Ascending aorta (tissue), 2 donors: Measurements from ENCODE around the gene FRAT2. TPM values are rescaled to one million over a fixed set of nuclear protein-coding genes. Genes with fewer than 3 reads are reported as not detected.

Experiments
- DNase-seq, 2 donors: peaks; one replicate each; pipeline ENCODE4 v3.0.0-alpha.2; 2019; ENCODE audit warnings: low spot score in 2 of 2
- H3K27ac ChIP-seq, 2 donors: fragments of 200-600 bp; sonication (generic); one replicate each; pipeline ENCODE4 v1.5.1; 2016 to 2017; ENCODE audit warnings: mild to moderate bottlenecking in 1 of 2
- H3K27me3 ChIP-seq: fragments of 200-600 bp; sonication (generic); one replicate; pipeline ENCODE4 v1.5.1; 2017
- H3K36me3 ChIP-seq, 2 donors: fragments of 200-600 bp; sonication (generic); one replicate each; pipeline ENCODE4 v1.5.1; 2016
- H3K4me1 ChIP-seq, 2 donors: fragments of 200-600 bp; sonication (generic); one replicate each; pipeline ENCODE4 v1.5.1; 2016 to 2017; ENCODE audit warnings: mild to moderate bottlenecking in 1 of 2
- H3K4me3 ChIP-seq, 2 donors: fragments of 200-600 bp; sonication (generic); one replicate each; pipeline ENCODE4 v1.5.1; 2016 to 2017; ENCODE audit warnings: mild to moderate bottlenecking in 1 of 2
- H3K9me3 ChIP-seq, 2 donors: fragments of 200-600 bp; sonication (generic); one replicate each; pipeline ENCODE4 v1.5.1; 2016
- intact Hi-C: fragments of 100-400 bp; cut with DNase I; formaldehyde crosslinking; loops from one replicate; pipeline ENCODE4 v1.15.1; 2023
- total RNA-seq: library from RNA; depleted of rRNA; stranded (reverse); fragments of >200 nt; gene quantifications from one replicate; pipeline ENCODE4 v1.1.0, GENCODE V29; 2016
- TF ChIP-seq, protein P1 (sequence below), 3 experiments: fragments of 200-600 bp in 2 of 3; fragments of 450-650 bp in 1 of 3; sonication (generic) in 2 of 3; IDR thresholded peaks; one replicate each; pipeline ENCODE4 v1.5.1; 2016 to 2019; ENCODE audit warnings: antibody characterized with exemption in 3 of 3, mild to moderate bottlenecking in 1 of 3, moderate library complexity in 1 of 3

FRAT2 gene
- total RNA-seq, 1 donor from 2014 or later, result 32.0 TPM

- H3K27ac ChIP-seq, result no peak overlapping the region
- H3K4me3 ChIP-seq, result peak overlapping the region in 1 of 2 donors; percentile 85
- TF ChIP-seq, protein P1, sequence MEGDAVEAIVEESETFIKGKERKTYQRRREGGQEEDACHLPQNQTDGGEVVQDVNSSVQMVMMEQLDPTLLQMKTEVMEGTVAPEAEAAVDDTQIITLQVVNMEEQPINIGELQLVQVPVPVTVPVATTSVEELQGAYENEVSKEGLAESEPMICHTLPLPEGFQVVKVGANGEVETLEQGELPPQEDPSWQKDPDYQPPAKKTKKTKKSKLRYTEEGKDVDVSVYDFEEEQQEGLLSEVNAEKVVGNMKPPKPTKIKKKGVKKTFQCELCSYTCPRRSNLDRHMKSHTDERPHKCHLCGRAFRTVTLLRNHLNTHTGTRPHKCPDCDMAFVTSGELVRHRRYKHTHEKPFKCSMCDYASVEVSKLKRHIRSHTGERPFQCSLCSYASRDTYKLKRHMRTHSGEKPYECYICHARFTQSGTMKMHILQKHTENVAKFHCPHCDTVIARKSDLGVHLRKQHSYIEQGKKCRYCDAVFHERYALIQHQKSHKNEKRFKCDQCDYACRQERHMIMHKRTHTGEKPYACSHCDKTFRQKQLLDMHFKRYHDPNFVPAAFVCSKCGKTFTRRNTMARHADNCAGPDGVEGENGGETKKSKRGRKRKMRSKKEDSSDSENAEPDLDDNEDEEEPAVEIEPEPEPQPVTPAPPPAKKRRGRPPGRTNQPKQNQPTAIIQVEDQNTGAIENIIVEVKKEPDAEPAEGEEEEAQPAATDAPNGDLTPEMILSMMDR (IDR thresholded peaks at IDR 0.05), result no peak
- H3K9me3 ChIP-seq, result no peaks in the 10 kb centered on the region
- H3K27me3 ChIP-seq, result no peaks in the 10 kb centered on the region
- intact Hi-C loops, result no loop called here
- DNase-seq, result no peak
- peaks cover 4 to 8% of the 10 kb centered on the region in 2 donors for H3K4me1 ChIP-seq
- no peaks in the 10 kb centered on the region for H3K36me3 ChIP-seq
Observed at GRCh38 chr10:97321804-97322190, 12.7 kb downstream of the FRAT2 start.

DNA sequence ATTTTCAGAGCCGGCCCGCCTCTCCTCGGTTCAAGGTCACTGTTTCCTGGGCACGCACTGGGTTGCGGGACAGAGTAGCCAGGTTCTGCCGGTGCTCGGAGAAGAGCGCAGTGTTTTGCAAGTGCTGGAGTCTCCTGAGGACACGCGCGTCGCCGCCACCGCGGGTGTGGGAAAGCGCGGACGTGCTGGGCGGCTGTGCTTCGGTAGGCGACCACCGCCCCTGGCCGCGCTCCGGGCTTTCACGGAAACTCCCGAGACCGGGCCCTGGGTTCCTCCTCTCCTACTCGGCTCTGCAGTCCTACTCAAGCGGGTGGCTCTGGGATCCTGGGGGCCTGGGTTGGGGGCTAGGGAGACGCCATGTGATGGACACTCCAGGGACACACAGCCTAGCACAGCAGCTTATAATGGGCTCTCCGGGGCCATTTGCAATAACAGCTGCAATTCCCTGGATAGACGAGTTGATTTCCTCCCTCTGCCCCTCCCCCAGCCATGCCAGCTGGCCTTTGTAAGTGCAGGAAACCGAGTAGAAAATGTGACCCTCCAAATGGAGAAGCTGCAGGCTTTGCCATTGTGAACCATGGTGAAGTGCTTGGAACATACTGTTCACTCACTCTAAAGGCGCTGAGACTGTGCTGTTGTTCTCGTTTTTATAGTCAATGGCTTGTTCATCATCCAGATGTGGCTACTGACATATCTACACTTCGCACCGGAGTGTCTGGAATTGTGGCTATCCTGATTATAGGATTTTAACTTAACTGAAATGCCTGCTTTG lies 13.3 kb downstream of the FRAT2 start:
- TF ChIP-seq, protein P1 (IDR thresholded peaks at IDR 0.05), result no peak
- Histone ChIP-seq H3K27ac (no peak overlapping the region), H3K36me3 (no peaks in the 10 kb centered on the region), H3K4me3 (peak overlapping the region; percentile 85 to 95), H3K27me3 (no peaks in the 10 kb centered on the region), H3K9me3 (no peaks in the 10 kb centered on the region), H3K4me1 (peaks cover 4 to 8% of the 10 kb centered on the region in 2 donors)
- DNase-seq, result peak in 1 of 2 donors; percentile 68
- intact Hi-C loops, result no loop called here

DNA sequence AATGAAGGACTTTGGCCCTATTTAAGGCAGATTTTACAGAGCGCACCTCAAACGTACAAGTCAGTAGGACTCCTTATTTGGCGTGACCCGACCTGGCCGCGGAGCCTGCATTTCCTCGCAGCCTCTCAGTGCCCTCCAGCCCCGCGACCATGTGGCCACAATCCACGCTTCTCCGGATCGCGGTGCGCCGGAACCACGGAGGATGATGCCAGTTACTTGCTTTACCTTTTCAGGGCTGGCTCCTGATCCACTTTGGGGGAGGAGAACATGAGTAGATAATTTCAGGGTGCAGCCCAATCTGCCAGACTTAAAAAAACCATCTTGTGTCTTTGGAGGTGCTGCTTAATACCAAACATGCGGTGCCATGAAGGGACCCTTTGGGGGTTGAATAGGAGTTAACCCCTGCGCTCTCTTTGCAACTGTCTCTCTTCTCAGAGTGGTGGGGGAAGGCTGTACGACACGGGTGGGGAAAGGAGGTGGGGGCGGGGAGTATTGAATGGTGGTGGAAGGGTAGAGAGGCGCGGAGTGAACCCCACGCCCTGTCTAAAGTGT lies 14.0 kb downstream of the FRAT2 start:
- H3K4me1 ChIP-seq, result peaks cover 4 to 8% of the 10 kb centered on the region in 2 donors
- intact Hi-C loops, result no loop called here
- H3K4me3 ChIP-seq, result peak overlapping the region; percentile 85 to 95
- H3K9me3 ChIP-seq, result no peaks in the 10 kb centered on the region
- peak overlapping the region; percentile 40 to 91 for H3K27ac ChIP-seq
- TF ChIP-seq, protein P1 (IDR thresholded peaks at IDR 0.05), result no peak
- DNase-seq, result peak in 1 of 2 donors; percentile 70
- H3K27me3 ChIP-seq, result no peaks in the 10 kb centered on the region
- H3K36me3 ChIP-seq, result no peaks in the 10 kb centered on the region

GRCh38 chr10:97319671-97320479 lies 14.7 kb downstream of the FRAT2 start:
- H3K9me3 ChIP-seq, result no peaks in the 10 kb centered on the region
- intact Hi-C loops, result loop anchor here (1.0 kb wide), 2 partner anchors 14 to 28 kb away; partner anchors contain the start of genes ARHGAP19 and FRAT2
- no peaks in the 10 kb centered on the region for H3K36me3 ChIP-seq
- peak overlapping the region; percentile 85 to 95 for H3K4me3 ChIP-seq
- peak overlapping the region; percentile 40 to 91 for H3K27ac ChIP-seq
- peaks cover 4 to 8% of the 10 kb centered on the region in 2 donors for H3K4me1 ChIP-seq
- H3K27me3 ChIP-seq, result no peaks in the 10 kb centered on the region
- TF ChIP-seq, protein P1 (IDR thresholded peaks at IDR 0.05), result peak in 1 of 3 experiments; percentile 31
- DNase-seq, result peak in 1 of 2 donors; percentile 74

GRCh38 chr10:97318772-97319651 lies 15.5 kb downstream of the FRAT2 start, which contains the start of gene FRAT1:
FRAT1 (plus strand) TSS chr10:97319271; CDS start chr10:97319454, 183 bp downstream.
- Histone ChIP-seq H3K4me3 (peak within 1 kb of the TSS; percentile 85 to 95), H3K27me3 (no peaks in the 10 kb centered on the region), H3K9me3 (no peaks in the 10 kb centered on the region), H3K36me3 (no peaks in the 10 kb centered on the region), H3K4me1 (peaks cover 4 to 8% of the 10 kb centered on the region in 2 donors), H3K27ac (peak within 1 kb of the TSS; percentile 91 to 94)
- TF ChIP-seq, protein P1 (IDR thresholded peaks at IDR 0.05), result peak in 1 of 3 experiments; percentile 26
- intact Hi-C loops, result loop anchor here (1.0 kb wide), 2 partner anchors 15 to 27 kb away; partner anchors contain the start of genes ARHGAP19 and FRAT2
- DNase-seq, result peak; percentile 44 to 93
